Transverse colon (tissue), 4 donors: ENCODE measurements around the gene RNF128.

ENCODE experiments used
- CTCF ChIP-seq, 5 experiments: fragments of 200-600 bp in 3 of 5; fragments of 450-650 bp in 2 of 5; sonication (generic) in 3 of 5; IDR thresholded peaks; 1 replicate in 2 of 5; 2 replicates in 3 of 5; pipeline ENCODE4 v1.5.1; 2016 to 2017; ENCODE audit warnings: antibody characterized with exemption in 5 of 5, inconsistent platforms in 3 of 5, mild to moderate bottlenecking in 2 of 5, moderate library complexity in 1 of 5
- POLR2A ChIP-seq: fragments of 450-650 bp; IDR thresholded peaks from one replicate; pipeline ENCODE4 v1.6.1; 2016; ENCODE audit warnings: antibody characterized with exemption, mild to moderate bottlenecking, moderate library complexity
- POLR2AphosphoS5 ChIP-seq, 3 donors: sonication (generic); formaldehyde crosslinking; IDR thresholded peaks; one replicate each; pipeline ENCODE4 v1.6.1; 2016; ENCODE audit warnings: antibody characterized with exemption in 3 of 3

- TF ChIP-seq CTCF (IDR thresholded peaks at IDR 0.05) (no peak), POLR2AphosphoS5 (IDR thresholded peaks at IDR 0.05) (no peak), POLR2A (no peak)
Measured at GRCh38 chrX:106707771-106708454, 18.6 kb upstream of the RNF128 start.
